Aorta (tissue), 5 donors: ENCODE measurements around the gene CRY2. TPM values are rescaled to one million over a fixed set of nuclear protein-coding genes. Genes with fewer than 3 reads are reported as not detected.
A peak's percentile ranks its signal among the peaks of the same experiment; 100 is the strongest.
"Not testable (repeated sequence)": the region's sequence is repeated elsewhere in the genome, so short reads cannot be mapped to it uniquely, and the experiment has no call there.

ENCODE experiments used
- ATAC-seq: fragments of 200-7000 bp; cut with Tn5 transposase; one replicate; pipeline ENCODE4 v1.9.1; 2022; ENCODE audit warnings: moderate library complexity; ENCODE audit not compliant: low FRiP score
- DNase-seq, 2 donors: peaks; one replicate each; pipeline ENCODE4 v3.0.0-alpha.2; 2020
- H3K27ac ChIP-seq, 2 donors: one replicate each; pipeline ENCODE4 v1.5.1; 2013; ENCODE audit warnings: low read length in 2 of 2, mild to moderate bottlenecking in 2 of 2, moderate library complexity in 2 of 2, control low read depth in 1 of 2, inconsistent platforms in 1 of 2, low read depth in 1 of 2
- H3K27me3 ChIP-seq, 2 donors: one replicate each; pipeline ENCODE4 v1.6.1; 2013; ENCODE audit warnings: control low read depth in 1 of 2, low read length in 1 of 2, mild to moderate bottlenecking in 1 of 2, moderate library complexity in 1 of 2; ENCODE audit not compliant: insufficient read depth in 2 of 2, control insufficient read depth in 1 of 2
- H3K36me3 ChIP-seq, 2 donors: one replicate each; pipeline ENCODE4 v1.6.1; 2013; ENCODE audit warnings: control low read depth in 1 of 2, low read length in 1 of 2, mild to moderate bottlenecking in 1 of 2; ENCODE audit not compliant: insufficient read depth in 2 of 2, control insufficient read depth in 1 of 2
- H3K4me1 ChIP-seq, 2 donors: one replicate each; pipeline ENCODE4 v1.6.1; 2013; ENCODE audit warnings: low read length in 2 of 2, control low read depth in 1 of 2, mild to moderate bottlenecking in 1 of 2, moderate library complexity in 1 of 2; ENCODE audit not compliant: insufficient read depth in 2 of 2, control insufficient read depth in 1 of 2
- H3K4me3 ChIP-seq, 2 donors: one replicate each; pipeline ENCODE4 v1.5.1; 2013; ENCODE audit warnings: low read length in 2 of 2, control low read depth in 1 of 2, mild to moderate bottlenecking in 1 of 2
- H3K9me3 ChIP-seq: one replicate; pipeline ENCODE4 v1.6.1; 2013; ENCODE audit warnings: mild to moderate bottlenecking, low read length; ENCODE audit not compliant: control insufficient read depth
- WGBS, 2 donors: extraction: QIAGEN DNeasy Blood & Tissue Kit; methylation state at CpG; one replicate each; pipeline ENCODE4 v1.1.7; 2013; 5-methylcytosine and 5-hydroxymethylcytosine counted together
- intact Hi-C, 2 donors: fragments of 100-400 bp; cut with DNase I; formaldehyde crosslinking; loops; one replicate each; pipeline versions ENCODE4 v1.14.2 to v1.15.0; 2022
- polyA plus RNA-seq, 2 donors: library from polyadenylated mRNA; stranded (reverse); fragments of 200-250 nt; gene quantifications; one replicate each; pipeline ENCODE4 v1.2.3, GENCODE V29; 2013
- total RNA-seq, 2 donors: library from RNA; stranded (reverse); fragmentation: NEBNext Ultra II Directional; extraction: Animal tissue kit (Norgen Biotek cat#: 25700); gene quantifications; one replicate each; pipeline ENCODE4 v1.2.1, GENCODE V29; 2021
- donor health status: healthy with polysubstance abuse.
- donor health status: Bipolar disorder and iron deficiency.
- donor health status: DM: no; HTN: no; CAD: no.
- donor health status: DM: no; HTN: no; CAD: no.
- donor health status: DM: yes; HTN: yes; CAD: no.

Gene CRY2
- total and polyA plus RNA-seq, 4 donors: 6.4 to 54.1 (median 28.2) TPM

- Histone ChIP-seq H3K4me3 (no peak overlapping the region), H3K36me3 (no peaks in the 10 kb centered on the region), H3K9me3 (no peaks in the 10 kb centered on the region), H3K27ac (no peak overlapping the region), H3K27me3 (no peaks in the 10 kb centered on the region), H3K4me1 (no peaks in the 10 kb centered on the region)
- ATAC-seq: no peak
- intact Hi-C loops: no loop called here
- WGBS, 2 donors: 82 to 87% methylated on average over 15 of the region's 15 CpGs
- peak in 1 of 2 donors; percentile 65 for DNase-seq
Measured at GRCh38 chr11:45904309-45904915, 57.1 kb downstream of the CRY2 start.

- DNase-seq (peak in 1 of 2 donors; percentile 74), ATAC-seq (no peak)
- Histone ChIP-seq H3K27me3 (no peaks in the 10 kb centered on the region), H3K27ac (no peak overlapping the region), H3K36me3 (no peaks in the 10 kb centered on the region), H3K9me3 (no peaks in the 10 kb centered on the region), H3K4me3 (no peak overlapping the region), H3K4me1 (no peaks in the 10 kb centered on the region)
- 92% methylated on average over 19 of the region's 19 CpGs for WGBS, 2 donors
- intact Hi-C loops: no loop called here
Measured at GRCh38 chr11:45905095-45905494, 57.8 kb downstream of the CRY2 start.

GRCh38 chr11:45905576-45905975, 58.3 kb downstream of the CRY2 start:
- H3K9me3 ChIP-seq, H3K27ac ChIP-seq, ATAC-seq, H3K4me3 ChIP-seq, H3K27me3 ChIP-seq, H3K4me1 ChIP-seq, intact Hi-C loops, H3K36me3 ChIP-seq, DNase-seq: not testable (repeated sequence)
- 81 to 95% methylated on average over 6 of the region's 6 CpGs for WGBS, 2 donors

- H3K27ac ChIP-seq: no peak overlapping the region
- no peak overlapping the region for H3K4me3 ChIP-seq
- 77 to 84% methylated on average over 19 of the region's 19 CpGs for WGBS, 2 donors
- no peaks in the 10 kb centered on the region for H3K27me3 ChIP-seq
- no peaks in the 10 kb centered on the region for H3K4me1 ChIP-seq
- ATAC-seq (no peak), DNase-seq (no peak)
- no peaks in the 10 kb centered on the region for H3K36me3 ChIP-seq
- no peaks in the 10 kb centered on the region for H3K9me3 ChIP-seq
- intact Hi-C loops: no loop called here
Measured at GRCh38 chr11:45906096-45906682, 58.9 kb downstream of the CRY2 start.

GRCh38 chr11:45906965-45907611, 59.8 kb downstream of the CRY2 start, which contains the start of gene FREY1:
TSS of gene FREY1 (minus strand) at chr11:45907271. CDS start at chr11:45907245, 26 bp downstream.
- no peak within 1 kb of the TSS for H3K4me3 ChIP-seq
- H3K36me3 ChIP-seq: no peaks in the 10 kb centered on the region
- intact Hi-C loops: no loop called here
- ATAC-seq: no peak
- H3K9me3 ChIP-seq: no peaks in the 10 kb centered on the region
- no peaks in the 10 kb centered on the region for H3K27me3 ChIP-seq
- WGBS, 2 donors: 66 to 67% methylated on average over 18 of the region's 18 CpGs
- DNase-seq: no peak
- no peak within 1 kb of the TSS for H3K27ac ChIP-seq
- H3K4me1 ChIP-seq: no peaks in the 10 kb centered on the region

- 64 to 65% methylated on average over 8 of the region's 8 CpGs for WGBS, 2 donors
- H3K4me1 ChIP-seq: no peaks in the 10 kb centered on the region
- H3K27me3 ChIP-seq: no peaks in the 10 kb centered on the region
- no peak overlapping the region for H3K4me3 ChIP-seq
- intact Hi-C loops: no loop called here
- H3K27ac ChIP-seq: no peak overlapping the region
- no peaks in the 10 kb centered on the region for H3K36me3 ChIP-seq
- DNase-seq (no peak), ATAC-seq (no peak)
- no peaks in the 10 kb centered on the region for H3K9me3 ChIP-seq
Measured at GRCh38 chr11:45907911-45908370, 60.7 kb downstream of the CRY2 start.

- Histone ChIP-seq H3K4me1 (no peaks in the 10 kb centered on the region), H3K36me3 (peaks cover 0 to 6% of the 10 kb centered on the region in 2 donors), H3K27me3 (no peaks in the 10 kb centered on the region), H3K4me3 (no peak overlapping the region), H3K27ac (no peak overlapping the region), H3K9me3 (no peaks in the 10 kb centered on the region)
- ATAC-seq (no peak), DNase-seq (no peak)
- 86 to 90% methylated on average over 32 of the region's 32 CpGs for WGBS, 2 donors
- intact Hi-C loops: no loop called here
Measured at GRCh38 chr11:45909594-45910475, 62.6 kb downstream of the CRY2 start.

- Histone ChIP-seq H3K4me3 (no peak overlapping the region), H3K36me3 (peaks cover 0 to 7% of the 10 kb centered on the region in 2 donors), H3K27me3 (no peaks in the 10 kb centered on the region), H3K4me1 (no peaks in the 10 kb centered on the region), H3K9me3 (no peaks in the 10 kb centered on the region), H3K27ac (no peak overlapping the region)
- ATAC-seq: no peak
- 86 to 88% methylated on average over 9 of the region's 9 CpGs for WGBS, 2 donors
- intact Hi-C loops: no loop called here
- no peak for DNase-seq
Measured at GRCh38 chr11:45910623-45911022, 63.3 kb downstream of the CRY2 start.
